Lower lobe of right lung (tissue), 2 donors: ENCODE measurements around the gene MSMO1. TPM values are rescaled to one million over a fixed set of nuclear protein-coding genes. Genes with fewer than 3 reads are reported as not detected.

Experiments used
- ATAC-seq, 2 donors: fragments of 200-7000 bp; cut with Tn5 transposase; one replicate each; pipeline ENCODE4 v1.9.1; 2020 to 2022; ENCODE audit warnings: mild to moderate bottlenecking in 2 of 2, moderate library complexity in 2 of 2
- DNase-seq: peaks from one replicate; pipeline ENCODE4 v3.0.0-alpha.2; 2020
- H3K27ac ChIP-seq: fragments of 200-600 bp; one replicate; pipeline ENCODE4 v1.8.0; 2022
- H3K27me3 ChIP-seq: fragments of 200-600 bp; one replicate; pipeline ENCODE4 v1.8.0; 2022; ENCODE audit warnings: low read depth
- H3K36me3 ChIP-seq: fragments of 200-600 bp; one replicate; pipeline ENCODE4 v1.8.0; 2022; ENCODE audit warnings: mild to moderate bottlenecking
- H3K4me1 ChIP-seq: fragments of 200-600 bp; one replicate; pipeline ENCODE4 v1.8.0; 2022
- H3K4me3 ChIP-seq: fragments of 200-600 bp; one replicate; pipeline ENCODE4 v1.8.0; 2022; ENCODE audit warnings: mild to moderate bottlenecking
- H3K9me3 ChIP-seq: fragments of 200-600 bp; one replicate; pipeline ENCODE4 v1.8.0; 2022
- CTCF ChIP-seq: fragments of 200-600 bp; IDR thresholded peaks from one replicate; pipeline ENCODE4 v1.8.0; 2022; ENCODE audit warnings: antibody characterized with exemption, mild to moderate bottlenecking
- intact Hi-C: fragments of 100-400 bp; cut with DNase I; formaldehyde crosslinking; loops from one replicate; pipeline ENCODE4 v1.11.0; 2022
- total RNA-seq: library from RNA; stranded (reverse); fragmentation: NEBNext Ultra II Directional; extraction: Animal tissue kit (Norgen Biotek cat#: 25700); gene quantifications from one replicate; pipeline ENCODE4 v1.2.1, GENCODE V29; 2021
- donor health status: DM: no; HTN: yes; CAD: no; lungs with severe emphysema.

Gene MSMO1
- total RNA-seq, 1 donor from 2014 or later = 138 TPM

- Histone ChIP-seq H3K27ac (no peak overlapping the region), H3K36me3 (no peaks in the 10 kb centered on the region), H3K9me3 (no peaks in the 10 kb centered on the region), H3K4me3 (no peak overlapping the region), H3K27me3 (no peaks in the 10 kb centered on the region), H3K4me1 (peaks cover 15% of the 10 kb centered on the region)
- DNase-seq = no peak
- no peak for TF ChIP-seq CTCF
- intact Hi-C loops = no loop called here
- ATAC-seq = no peak
These were observed 33.7 kb downstream of the MSMO1 start for GRCh38 chr4:165360985-165361670.

GRCh38 chr4:165361810-165362209 is 34.3 kb downstream of the MSMO1 start:
- Histone ChIP-seq H3K27ac (no peak overlapping the region), H3K36me3 (no peaks in the 10 kb centered on the region), H3K4me1 (peaks cover 15% of the 10 kb centered on the region), H3K9me3 (no peaks in the 10 kb centered on the region), H3K27me3 (no peaks in the 10 kb centered on the region), H3K4me3 (no peak overlapping the region)
- DNase-seq (no peak), ATAC-seq (no peak)
- intact Hi-C loops = no loop called here
- TF ChIP-seq CTCF = no peak

DNA sequence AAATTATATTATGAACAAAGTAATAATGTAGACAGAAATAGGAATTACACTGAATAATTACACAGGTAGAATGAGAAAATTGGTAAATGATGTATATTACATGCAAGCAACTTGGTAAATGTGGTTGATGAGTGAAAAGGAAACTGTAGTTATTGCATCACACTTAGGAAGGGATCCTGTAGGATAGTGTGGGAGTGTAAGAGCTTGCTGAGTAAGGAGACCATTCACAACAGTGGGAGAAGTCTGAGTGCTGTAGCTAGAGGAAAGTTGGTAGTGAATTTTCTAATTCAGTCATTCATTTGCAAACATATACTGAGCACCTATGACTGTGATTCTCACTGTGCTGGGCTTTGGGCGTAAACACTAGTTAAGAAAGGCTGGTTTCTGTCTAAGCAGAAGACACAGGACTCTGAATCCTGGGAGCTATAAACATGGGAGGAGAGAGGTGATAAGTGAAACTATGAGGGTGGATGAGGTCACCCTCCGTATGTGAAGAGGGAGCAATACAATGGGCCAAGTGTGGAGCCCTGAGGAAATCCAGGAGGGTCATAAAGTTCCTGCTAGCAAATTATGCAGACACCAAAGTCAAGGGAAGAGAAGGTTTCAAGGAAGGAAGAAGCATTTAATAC is 37.1 kb downstream of the MSMO1 start:
- no peak for TF ChIP-seq CTCF
- Histone ChIP-seq H3K27me3 (no peaks in the 10 kb centered on the region), H3K4me3 (no peak overlapping the region), H3K27ac (no peak overlapping the region), H3K9me3 (no peaks in the 10 kb centered on the region), H3K36me3 (no peaks in the 10 kb centered on the region), H3K4me1 (peaks cover 10% of the 10 kb centered on the region)
- ATAC-seq (no peak), DNase-seq (no peak)
- intact Hi-C loops = no loop called here

DNA sequence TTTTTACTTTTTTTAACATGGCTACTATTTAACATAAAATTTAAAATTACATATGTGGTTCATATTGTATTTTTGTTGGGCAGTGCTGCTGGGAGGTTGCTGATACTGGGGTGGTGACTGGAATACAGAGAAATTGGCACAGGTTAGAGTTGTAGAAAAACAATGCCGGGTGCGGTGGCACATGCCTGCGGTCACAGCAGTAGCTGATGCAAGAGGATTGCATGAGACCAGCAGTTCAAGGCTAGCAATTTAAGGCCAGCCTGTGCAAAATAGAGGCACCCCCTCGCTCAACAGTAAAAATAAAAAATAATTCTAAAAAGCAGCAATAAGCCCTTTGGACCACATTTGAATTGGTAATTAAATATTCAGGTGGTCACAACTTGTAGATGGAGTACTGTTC is 39.6 kb downstream of the MSMO1 start:
- H3K4me3 ChIP-seq = no peak overlapping the region
- no peaks in the 10 kb centered on the region for H3K4me1 ChIP-seq
- no peaks in the 10 kb centered on the region for H3K27me3 ChIP-seq
- ATAC-seq (no peak), DNase-seq (no peak)
- TF ChIP-seq CTCF = no peak
- intact Hi-C loops = no loop called here
- H3K9me3 ChIP-seq = no peaks in the 10 kb centered on the region
- H3K27ac ChIP-seq = no peak overlapping the region
- no peaks in the 10 kb centered on the region for H3K36me3 ChIP-seq

DNA sequence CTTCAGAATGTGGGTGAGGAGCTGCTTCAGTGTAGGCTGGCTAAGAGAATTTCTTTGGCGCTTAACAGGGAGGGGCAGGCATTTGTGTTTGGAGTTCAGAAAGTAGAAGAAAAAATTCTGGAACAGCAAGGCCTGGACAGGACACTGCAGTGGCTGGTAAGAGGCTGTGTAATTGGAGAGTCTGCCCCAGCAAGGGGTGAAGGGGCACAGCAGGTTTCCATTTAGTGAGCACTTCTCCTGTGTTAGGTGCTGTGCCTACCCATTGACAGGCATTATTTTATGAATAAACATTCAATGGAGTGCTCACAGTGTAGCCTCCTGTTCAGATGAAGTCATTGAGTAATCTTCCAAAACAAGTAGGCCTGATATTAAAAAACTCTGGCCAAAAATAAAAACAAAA is 40.6 kb downstream of the MSMO1 start:
- Histone ChIP-seq H3K4me1 (no peaks in the 10 kb centered on the region), H3K4me3 (no peak overlapping the region), H3K27ac (no peak overlapping the region), H3K36me3 (no peaks in the 10 kb centered on the region), H3K27me3 (no peaks in the 10 kb centered on the region), H3K9me3 (no peaks in the 10 kb centered on the region)
- intact Hi-C loops = no loop called here
- no peak for TF ChIP-seq CTCF
- ATAC-seq (no peak), DNase-seq (no peak)
